Activated CD4-positive, alpha-beta T cell treated with anti-CD3 and anti-CD28 coated beads, Interleukin-2, Interleukin-6, amounts not matched to agents 100 ng/mL and 50 ng/mL, durations not matched to agents 16 hours and 8 hours (primary cell): ENCODE measurements around the gene LCN6.
"Not testable (repeated sequence)": the region's sequence is repeated elsewhere in the genome, so short reads cannot be mapped to it uniquely, and the experiment has no call there.

Experiments used
- DNase-seq: peaks from one replicate; pipeline ENCODE4 v3.0.0-alpha.2; 2020

LCN6 gene

DNA sequence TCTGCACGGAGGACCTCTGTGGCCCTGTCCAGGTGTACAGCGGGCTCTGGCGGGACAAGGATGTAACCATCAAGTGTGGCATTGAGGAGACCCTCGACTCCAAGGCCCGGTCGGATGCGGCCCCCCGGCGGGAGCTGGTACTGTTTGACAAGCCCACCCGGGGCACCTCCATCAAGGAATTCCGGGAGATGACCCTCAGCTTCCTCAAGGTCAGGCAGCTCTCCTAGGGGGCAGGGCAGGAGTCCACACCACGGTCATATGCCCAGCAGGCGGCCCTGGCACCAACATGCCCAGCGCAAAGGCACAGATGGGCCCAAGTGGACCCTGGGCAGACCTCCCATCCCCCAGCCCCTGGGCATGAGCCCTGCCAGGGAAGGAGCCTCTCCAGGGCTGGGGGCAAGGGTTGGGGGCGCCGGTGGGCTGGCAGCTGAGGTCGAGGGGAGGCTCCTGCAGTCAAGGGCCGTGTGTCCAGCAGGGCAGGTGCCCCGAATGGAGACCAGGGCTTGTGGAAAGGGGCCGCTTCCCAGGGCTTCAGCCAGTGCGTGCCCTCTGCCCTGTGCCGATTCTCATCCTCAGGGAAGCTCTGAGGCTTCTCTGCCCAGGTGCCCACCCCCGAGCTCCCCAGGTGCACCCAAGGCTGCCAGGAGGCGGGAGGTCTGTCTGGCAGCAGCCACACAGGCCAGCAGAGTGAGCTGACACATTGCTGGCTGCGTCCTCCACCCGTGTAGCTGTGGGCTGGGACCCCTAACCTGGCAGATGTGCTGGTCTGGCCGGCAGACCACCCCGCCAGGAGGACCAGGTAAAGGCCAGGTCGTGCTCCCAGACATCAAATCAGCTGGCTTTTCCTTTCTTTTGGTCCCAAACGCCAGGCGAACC, 26.0 kb downstream of the LCN6 start:
- DNase-seq: peak; percentile 41

DNA sequence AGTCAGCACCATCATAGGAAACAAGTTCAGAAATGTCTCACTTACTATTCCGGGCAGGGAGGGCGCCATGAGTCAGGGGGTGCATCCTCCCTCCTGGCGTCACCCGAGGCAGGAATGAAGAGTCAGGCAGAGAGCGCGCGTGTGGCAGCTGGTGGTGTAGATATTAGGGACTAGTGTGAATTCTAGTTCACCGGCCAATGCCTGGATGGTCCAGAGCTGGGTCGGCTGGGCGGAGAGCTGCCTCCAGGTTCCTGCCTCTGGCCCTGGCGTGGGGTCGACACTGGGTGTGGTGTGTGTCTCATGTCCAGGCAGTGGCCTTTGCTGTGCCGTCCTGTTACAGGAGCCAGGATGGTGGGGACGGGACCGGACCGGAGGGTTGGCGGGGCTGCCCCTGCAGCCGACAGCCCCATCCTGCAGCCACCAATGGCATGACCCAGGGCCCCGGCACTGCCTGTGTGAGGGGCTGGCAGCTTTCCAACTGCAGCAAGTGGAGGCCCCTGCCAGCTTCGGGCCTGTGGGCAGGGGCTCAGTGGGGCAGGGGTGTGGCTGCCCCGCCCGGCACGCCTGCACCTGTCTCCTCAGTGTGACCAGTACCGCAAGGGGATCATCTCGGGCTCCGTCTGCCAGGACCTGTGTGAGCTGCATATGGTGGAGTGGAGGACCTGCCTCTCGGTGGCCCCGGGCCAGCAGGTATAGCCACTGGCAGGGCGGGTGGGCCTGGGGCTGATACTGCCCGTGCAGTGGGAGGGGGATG, 26.8 kb downstream of the LCN6 start:
- DNase-seq: peak; percentile 51

DNA sequence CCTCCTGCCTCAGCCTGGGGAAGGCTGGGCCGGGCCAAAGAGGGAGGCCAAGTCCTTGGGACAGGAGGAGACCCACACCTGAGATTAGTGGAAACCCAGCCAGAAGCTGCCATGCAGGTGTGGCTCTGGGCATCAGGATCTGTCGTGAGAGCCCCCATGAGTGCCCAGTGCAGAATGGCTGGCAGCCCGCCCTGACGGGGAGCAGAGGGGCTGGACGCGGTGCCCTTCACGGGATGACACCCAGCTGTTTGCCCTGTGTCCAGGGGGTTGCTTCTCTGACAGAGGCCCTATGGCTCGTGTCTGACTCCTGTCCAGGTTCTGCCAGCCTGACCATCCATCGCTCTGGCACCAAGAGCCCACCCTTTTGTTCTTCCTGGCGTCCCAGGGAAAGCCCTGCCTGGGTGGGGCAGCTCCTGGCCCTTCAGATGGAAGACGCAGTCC, 27.4 kb downstream of the LCN6 start:
- peak; percentile 16 for DNase-seq

DNA sequence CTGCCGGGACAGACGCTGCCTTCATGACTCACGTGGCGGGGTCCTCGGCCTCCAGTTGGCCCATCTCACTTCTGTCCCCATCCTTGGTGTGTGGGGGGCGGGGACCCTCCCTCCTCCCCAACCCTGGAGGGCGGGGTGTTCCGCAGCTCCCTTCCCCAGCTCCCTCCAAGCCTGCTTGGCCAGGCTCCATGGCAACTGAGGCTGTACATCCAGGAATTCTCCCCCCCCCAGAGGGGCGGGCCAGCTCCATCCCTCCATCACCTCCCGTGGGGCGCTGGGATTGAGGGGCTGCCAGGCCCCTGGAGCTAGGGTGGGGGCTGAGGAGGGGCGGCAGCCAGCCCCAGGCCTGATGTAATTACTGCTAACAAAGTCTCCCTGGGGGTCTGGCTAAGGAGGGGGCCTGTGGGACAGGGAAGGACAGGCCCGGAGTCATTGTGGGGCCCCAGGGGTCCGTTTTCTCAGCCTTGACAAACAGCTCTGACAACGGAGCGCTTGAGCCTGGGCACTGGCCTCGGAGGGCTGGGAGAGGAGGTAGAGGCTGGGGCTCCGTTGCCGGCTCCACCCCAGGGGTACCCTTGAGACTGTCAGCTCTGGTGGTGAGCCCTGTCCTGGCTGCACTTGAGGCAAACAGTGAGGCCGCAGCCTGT, 28.0 kb downstream of the LCN6 start:
- peak; percentile 15 for DNase-seq

DNA sequence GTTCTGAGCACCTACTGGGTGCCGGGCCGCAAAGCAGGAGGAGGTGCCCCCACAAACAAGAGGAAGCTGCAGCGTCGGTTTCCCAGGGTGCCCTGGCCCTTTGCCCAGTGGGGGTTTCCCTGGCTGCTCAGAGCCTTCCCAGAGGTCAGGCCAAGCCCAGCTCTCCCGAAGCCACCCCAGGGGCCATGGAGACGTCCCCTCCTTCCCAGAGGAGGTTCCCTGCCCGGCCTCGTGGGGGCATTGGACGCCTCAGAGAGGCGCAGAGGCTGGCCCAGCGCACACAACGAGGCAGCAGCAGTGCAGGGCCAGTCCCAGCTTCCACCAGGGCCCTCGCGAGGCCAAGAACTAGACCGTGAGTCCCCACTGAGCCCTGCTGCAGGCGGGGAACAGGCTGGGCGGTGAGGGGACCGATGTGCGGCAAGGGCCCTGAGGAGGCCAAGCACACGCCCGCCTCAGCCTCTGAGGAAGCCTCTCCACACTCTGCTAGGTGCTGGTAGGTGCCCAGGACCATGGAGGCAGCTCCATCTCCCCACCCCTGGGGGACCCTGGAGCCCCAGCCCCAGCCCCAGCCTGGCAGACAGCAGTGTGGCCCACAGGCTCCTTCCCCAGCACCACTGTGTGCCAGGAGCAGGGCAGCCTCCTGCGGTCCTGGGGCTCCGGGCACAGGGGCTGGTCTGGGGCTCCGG, 29.0 kb downstream of the LCN6 start:
- peak; percentile 16 for DNase-seq

DNA sequence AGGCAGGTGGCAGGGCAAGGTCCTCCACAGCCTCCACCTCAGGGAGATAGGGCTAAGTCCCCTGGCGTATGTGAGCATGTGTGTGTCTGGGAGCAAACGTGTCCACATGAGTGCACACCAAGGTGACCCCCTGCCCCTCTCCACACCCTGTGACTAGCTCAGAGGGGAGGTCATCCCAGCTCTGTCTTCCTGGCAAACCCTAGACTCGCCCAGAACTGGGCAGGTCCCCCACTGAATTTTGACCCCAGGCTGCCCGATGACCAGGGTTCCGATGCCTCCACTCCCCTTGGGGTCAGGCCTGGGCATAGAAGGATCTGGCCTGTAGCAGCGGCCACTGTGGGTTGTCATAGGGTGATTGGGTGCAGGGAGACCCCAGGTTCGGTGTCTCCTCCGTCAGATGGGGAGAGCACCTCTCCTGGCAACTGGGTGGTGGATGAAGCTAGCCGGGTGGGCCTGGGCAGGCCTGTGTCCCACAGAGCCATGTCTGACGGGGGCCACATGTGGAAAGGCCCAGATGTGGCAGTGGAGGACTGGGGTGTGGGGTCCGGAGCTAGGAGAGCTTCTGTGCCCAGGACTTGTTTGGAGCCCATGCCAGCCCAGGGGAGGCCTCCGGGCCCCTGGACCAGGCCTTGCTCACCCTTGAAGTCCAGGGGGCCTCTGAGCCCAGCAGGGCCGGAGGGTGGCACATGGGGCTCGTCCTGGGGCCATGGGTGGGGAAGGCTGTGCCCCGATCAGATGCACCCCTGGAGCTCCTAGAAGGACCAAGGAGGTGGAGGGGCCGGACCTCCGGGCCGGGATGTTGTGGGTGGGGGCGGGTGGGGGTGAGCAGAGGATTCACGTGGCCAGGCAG, 29.8 kb downstream of the LCN6 start:
- no peak for DNase-seq

DNA sequence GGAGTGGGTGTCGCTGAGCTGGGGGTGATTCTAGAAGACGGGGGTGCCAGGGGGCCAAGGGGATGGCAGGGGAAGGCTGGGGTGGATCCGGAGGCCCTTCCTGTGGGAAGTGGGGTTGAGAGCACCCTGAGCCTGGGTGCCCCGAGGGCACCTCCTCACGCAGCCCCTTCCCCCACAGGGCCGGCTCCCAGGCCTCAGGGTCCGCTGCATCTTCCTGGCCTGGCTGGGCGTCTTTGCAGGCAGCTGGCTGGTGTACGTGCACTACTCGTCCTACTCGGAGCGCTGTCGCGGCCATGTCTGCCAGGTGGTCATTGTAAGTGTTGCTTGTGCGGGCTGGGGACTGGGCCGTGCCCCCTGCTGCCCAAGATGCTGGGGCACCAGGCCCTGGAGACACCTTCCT, 30.9 kb downstream of the LCN6 start:
- DNase-seq: no peak

DNA sequence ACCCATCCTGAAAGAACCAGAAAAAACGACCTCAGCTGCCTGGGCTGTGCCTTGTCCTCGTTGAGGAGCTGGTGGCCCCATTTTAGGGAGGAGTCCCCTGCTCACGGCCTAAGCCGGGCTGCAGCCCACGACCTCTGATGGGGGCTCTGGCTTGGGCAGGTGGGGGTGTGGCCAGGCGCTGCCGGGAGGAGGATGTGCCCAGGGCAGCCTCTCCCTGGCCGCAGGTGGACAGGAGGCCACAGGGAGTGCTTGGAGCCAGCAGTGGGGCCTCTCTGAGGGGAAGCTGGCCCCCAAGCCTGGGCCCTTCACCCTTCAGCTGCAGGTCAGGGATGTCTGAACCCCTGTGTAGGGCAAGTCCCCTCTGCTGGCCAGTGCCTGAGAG, 33.4 kb downstream of the LCN6 start:
- DNase-seq: no peak

DNA sequence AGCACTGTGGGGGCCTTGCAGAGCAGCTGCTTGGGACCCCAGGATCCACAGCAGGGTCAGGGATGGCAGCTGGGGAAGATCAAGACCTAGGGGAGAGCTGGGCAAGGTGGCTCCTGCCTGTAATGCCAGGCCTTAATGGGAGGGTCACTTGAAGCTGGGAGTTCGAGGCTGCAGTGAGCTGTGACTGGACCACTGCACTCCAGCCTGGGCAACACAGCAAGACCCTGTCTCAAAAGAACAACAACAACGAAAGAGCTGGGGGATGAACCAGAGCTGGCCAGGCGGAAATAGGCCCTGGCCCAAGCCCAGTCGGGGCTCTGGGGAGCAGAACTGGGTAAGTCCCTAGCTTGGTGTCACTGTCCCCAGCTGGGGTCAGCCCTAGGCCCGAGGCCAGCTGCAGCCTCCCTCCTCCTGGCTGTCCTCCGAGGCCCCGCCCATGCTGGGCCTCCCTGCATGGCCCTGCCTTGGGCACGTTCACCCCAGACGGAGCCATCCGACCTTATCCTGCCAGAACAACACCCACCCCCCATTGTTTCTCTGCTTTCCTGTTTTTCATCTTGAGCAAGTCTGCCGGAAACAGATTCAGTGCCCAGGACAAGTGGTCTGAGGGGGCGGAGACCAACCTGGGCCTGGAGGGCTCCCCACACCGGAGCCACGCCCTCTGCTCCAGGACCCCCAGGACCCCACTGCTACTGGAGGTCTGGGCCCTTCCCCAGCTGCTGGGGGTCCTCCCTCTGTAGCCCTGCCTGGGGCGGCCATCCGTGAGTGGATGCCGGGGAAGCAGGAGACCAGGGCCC, 34.0 kb downstream of the LCN6 start:
- DNase-seq: no peak

DNA sequence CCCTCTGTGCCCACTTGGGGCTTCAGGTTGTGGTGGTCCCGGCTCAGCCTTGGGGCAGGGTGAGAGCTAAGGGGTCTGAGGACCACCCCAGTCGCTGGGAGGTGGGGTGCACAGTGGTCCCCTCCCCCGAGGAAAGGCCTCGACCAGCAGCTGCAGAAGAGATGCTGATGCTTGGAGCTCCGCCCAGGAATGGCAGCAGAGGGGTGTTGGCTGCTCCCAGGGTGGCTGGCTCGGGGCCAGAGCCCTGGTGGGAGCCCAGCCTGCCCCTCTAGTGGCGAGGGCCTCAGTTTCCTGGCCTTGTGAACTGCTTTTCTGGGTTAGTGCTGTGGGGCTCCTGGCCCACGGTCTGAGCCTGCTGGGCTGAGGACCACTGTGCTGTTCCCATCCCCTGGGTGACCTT, 34.8 kb downstream of the LCN6 start:
- DNase-seq: no peak

DNA sequence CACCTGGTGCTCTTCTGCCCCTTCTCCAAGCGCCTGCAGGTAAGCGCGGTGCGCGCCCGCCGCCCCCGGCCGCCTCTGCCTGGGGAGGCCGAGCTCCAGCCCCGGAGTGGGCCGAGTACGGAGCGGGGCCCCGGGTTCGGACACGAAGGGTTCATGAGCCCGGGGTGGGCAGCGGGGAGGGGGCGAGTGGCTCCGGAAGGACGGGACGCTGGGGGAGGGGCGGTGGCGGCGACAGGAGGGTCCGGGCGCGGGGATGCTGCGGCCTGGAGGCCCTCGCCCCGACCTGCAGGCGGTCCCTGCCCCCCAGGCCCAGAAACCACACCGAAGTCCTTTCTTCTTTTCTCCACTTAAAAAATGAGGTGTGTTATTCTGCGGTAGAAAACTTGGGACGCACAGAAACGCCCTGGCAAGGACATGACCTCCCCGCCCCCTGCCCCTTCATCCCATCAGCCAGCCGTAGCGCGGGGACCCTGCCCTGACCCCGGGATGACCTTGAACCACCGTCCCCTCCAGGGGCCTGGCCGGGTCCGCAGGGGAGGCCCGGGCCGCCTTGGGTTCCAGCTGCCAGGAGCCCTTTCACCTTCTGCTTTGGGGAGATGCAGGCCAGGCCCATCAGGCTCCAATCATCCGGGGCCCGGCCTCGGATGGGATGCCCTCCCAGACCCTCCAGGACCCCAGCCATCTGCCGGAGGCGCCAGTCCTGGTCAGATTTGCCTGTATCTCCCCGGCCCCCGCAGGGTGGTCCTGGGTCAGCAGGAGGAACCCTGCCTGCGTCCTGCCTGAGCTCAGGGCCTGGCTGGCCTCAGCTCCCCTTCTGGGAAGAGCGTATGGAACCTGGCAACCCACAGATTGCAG, 35.4 kb downstream of the LCN6 start:
- DNase-seq: no peak

DNA sequence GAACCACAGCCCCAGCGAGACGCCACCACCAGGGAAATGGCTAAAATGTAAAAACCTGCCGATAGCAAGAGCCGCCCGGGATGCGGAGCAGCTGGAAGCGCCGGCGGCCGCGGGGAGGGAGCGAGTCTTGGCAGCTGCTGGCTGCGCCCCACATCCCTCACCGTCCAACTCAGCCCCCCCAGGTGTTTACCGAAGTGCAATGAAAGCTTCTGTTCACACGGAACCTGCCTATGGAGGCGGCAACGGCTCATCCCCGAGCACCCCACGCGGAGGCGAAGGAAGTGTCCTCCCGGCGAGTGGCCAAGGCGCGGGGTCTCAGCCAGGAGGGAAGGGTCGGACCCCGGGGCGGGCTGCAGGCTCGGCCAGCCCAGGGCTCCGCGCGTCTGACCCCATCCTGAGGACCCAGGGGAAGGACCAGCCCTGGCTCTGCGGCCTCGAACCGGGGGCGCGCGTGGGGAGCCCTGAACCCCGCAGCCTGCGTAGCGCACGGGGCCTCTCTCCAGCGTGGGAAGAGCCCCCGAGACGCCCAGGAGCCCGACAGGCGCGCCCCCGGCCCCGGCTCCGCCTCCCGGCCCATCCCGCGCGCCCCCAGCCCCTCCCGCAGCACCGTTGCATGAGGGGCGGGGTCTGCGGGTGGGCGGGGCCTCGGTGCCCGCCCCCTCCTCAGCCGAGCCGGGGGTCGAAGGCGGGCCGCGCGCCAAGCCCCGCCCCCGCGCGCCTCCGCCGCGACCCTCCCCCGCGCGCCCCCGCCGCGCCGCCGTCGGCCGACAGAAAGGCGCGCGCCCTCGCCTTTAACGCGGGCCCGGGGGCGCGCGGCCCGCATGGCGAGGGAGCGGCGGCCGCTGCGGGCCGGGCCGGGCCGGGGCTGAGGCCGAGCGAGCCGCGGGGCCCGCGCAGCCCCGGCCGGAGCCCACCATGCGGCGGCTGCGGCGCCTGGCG, 36.3 kb downstream of the LCN6 start, which contains the start of gene DIPK1B:
Gene DIPK1B, plus strand, starts transcription at position 822 of the 939 bp plus-strand sequence. Its CDS starts 94 bp downstream, at position 916.
- DNase-seq: no peak

DNA sequence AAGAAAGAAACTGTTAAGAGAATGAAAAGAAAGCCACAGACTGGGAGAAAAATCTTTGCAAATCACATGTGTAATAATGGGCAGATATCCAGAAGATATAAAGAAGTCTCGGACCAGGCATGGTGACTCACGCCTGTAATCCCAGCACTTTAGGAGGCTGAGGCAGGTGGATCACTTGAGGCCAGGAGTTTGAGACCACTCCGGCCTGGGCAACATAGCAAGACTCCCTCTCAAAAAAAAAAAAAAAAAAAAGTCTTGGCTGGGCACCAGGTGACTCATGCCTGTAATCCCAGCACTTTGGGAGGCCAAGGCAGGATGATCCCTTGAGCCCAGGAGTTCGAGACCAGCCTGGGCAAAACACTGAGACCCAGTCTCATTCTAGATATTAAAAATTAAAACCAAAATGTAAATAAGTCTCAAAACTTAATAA, 37.1 kb downstream of the LCN6 start:
- DNase-seq: not testable (repeated sequence)

DNA sequence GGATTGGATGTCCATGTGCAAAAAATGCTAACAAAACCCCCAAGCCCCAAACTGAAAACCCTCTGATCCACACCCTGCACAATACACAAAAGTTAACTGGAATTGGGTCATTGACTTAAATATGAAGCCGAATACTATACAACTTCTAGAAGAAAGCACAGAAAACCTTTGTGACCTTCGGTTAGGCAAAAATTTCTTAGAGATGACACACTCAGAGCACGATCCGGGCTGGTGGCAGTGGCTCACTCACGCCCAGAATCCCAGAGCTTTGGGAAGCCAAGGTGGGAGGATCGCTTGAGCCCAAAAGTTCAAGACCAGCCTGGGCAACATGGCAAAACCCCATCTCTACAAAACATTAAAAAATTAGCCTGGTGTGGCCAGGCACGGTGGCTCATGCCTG, 37.8 kb downstream of the LCN6 start:
- no peak for DNase-seq

DNA sequence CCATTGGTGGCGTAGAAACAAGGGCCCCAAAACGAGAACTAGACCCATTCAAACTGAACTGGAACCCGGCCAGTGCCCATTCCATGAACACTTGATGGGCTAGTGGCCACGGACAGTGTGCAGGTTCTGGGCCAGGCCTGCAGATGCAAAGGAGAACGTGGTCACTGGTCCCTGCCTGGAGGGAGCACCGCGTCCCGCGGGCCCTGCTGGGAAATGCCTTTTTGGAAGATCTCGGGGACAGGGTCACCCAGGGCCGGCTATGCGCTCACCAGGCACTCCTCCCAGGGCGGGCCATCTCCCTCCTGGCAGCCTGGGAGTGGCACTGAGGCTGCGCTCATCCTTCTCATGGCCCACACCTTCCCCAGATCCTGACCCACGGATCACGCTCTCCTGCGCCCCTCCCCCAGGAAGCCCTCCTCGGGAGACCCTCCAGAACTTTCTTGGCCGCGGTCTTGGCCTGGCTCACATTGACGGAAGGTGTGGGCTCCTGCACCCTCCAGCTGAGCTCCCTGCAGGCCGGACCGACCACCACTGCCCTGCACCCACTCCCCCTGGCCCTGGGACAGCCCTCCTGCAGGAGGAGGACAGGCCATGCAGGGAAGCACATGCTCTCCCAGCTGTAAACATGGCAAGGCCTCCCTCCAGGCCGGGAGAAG, 38.7 kb downstream of the LCN6 start:
- no peak for DNase-seq

DNA sequence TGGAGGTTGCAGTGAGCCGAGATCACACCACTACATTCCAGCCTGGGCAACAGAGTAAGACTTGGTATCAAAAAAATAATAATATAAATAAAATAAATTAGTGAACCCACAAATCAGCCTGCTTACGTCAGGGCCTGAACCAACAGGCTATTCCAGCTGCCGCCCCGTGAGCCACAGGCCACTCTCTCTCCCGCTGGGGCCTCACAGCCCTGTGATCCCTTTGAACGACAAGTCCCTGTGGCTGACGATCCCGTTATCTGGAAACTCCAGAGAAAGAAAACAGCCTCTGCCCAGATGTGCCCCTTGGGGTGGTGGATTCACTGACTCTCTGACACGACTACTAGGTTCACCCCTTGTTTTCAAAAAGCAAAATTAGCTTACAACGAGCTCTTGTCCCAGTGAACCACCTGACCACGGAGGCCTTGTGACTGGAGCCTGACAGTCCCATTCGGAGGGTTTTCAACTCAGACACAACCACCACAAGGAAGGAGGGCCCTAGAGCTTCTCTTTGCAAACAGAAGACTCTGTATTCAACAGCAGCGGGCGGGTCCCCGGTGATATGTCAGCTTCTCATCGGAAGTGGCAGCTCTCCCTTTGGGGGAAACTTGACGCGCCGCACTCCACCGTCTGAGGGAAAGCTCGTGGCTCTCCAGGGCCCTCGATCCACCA, 40.3 kb downstream of the LCN6 start:
- DNase-seq: no peak

DNA sequence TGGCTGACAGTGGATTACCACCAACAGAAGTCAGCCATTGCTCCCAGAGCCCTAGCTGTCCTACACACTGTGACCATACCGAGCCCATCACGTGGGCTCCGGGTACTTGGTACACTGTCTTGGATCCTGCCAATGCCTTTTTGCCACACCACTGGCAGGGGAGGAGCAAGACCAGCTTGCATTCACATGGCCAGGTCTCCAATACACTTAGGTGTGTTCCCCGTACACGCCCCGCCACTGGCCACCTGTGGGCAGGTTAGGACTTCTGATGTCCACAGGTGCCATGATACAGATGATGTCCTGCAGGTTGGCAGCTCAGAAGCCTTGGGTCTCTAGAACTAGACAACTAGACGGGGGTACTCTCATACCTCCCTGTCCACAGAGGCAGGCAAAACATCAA, 41.3 kb downstream of the LCN6 start:
- no peak for DNase-seq

DNA sequence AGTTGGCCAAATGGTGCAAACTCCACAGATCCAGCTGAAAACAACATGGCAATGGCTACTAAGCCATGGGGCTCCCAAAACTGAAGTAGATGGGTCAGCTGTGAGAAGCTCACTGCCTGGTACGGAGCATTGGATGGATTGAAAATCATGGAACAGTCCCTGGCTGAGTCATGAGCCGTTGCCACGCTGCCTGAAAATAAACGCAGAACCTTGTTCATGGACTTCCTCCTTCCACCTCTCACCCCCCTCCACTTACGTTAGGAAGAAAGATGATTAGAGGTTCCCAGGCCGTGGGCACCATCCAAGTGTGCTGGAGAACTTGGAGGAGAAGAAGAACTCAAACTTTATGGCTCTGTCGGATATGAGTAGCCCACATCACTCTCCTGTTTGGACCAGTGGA, 42.8 kb downstream of the LCN6 start:
- DNase-seq: no peak
